Liver (tissue), 9 donors: ENCODE data around the gene REEP3. TPM values are rescaled to one million over a fixed set of nuclear protein-coding genes. Genes with fewer than 3 reads are reported as not detected.

ENCODE experiments used
- DNase-seq: peaks from one replicate; pipeline ENCODE4 v3.0.0-alpha.2; 2017; ENCODE audit warnings: low spot score
- H3K27ac ChIP-seq, 2 donors: one replicate each; pipeline ENCODE4 v1.7.0; 2013; ENCODE audit warnings: inconsistent platforms in 2 of 2, low read length in 2 of 2, control low read depth in 1 of 2, low read depth in 1 of 2, mild to moderate bottlenecking in 1 of 2
- H3K27me3 ChIP-seq, 4 donors: one replicate each; pipeline versions ENCODE4 v1.6.1 to v1.7.0; 2013; ENCODE audit warnings: low read length in 3 of 4, inconsistent platforms in 1 of 4, mild to moderate bottlenecking in 1 of 4, moderate library complexity in 1 of 4; ENCODE audit not compliant: control insufficient read depth in 4 of 4, insufficient read depth in 4 of 4
- H3K36me3 ChIP-seq, 4 donors: one replicate each; pipeline versions ENCODE4 v1.6.1 to v1.7.0; 2013; ENCODE audit warnings: low read length in 3 of 4, mild to moderate bottlenecking in 3 of 4, low read depth in 1 of 4, moderate library complexity in 1 of 4; ENCODE audit not compliant: control insufficient read depth in 4 of 4, insufficient read depth in 3 of 4
- H3K4me1 ChIP-seq, 4 donors: one replicate each; pipeline versions ENCODE4 v1.6.1 to v1.7.0; 2013; ENCODE audit warnings: low read length in 3 of 4, mild to moderate bottlenecking in 3 of 4, moderate library complexity in 1 of 4; ENCODE audit not compliant: control insufficient read depth in 4 of 4, insufficient read depth in 4 of 4
- H3K4me3 ChIP-seq, 3 donors: one replicate each; pipeline versions ENCODE4 v1.6.1 to v1.7.0; 2013; ENCODE audit warnings: low read length in 3 of 3, control low read depth in 1 of 3, low read depth in 1 of 3, mild to moderate bottlenecking in 1 of 3
- H3K9ac ChIP-seq, 2 donors: one replicate each; pipeline ENCODE4 v1.7.0; 2013; ENCODE audit warnings: low read length in 2 of 2, mild to moderate bottlenecking in 2 of 2, moderate library complexity in 2 of 2, control low read depth in 1 of 2, low read depth in 1 of 2
- H3K9me3 ChIP-seq, 4 donors: one replicate each; pipeline versions ENCODE4 v1.6.1 to v1.7.0; 2013; ENCODE audit warnings: low read length in 3 of 4; ENCODE audit not compliant: control insufficient read depth in 4 of 4
- CTCF ChIP-seq: fragments of 150-350 bp; IDR thresholded peaks from 2 replicates; pipeline ENCODE4 v1.5.1; 2017; ENCODE audit warnings: improper control_type of control experiment, low read depth, low read length; ENCODE audit not compliant: missing input control
- EGR1 ChIP-seq, 2 donors: IDR thresholded peaks; 2 replicates each; pipeline ENCODE4 v1.6.1; 2016 to 2018; ENCODE audit warnings: antibody characterized with exemption in 2 of 2, low read depth in 2 of 2
- FOXA1 ChIP-seq: IDR thresholded peaks from 2 replicates; pipeline ENCODE4 v1.6.1; 2016; ENCODE audit warnings: antibody characterized with exemption
- FOXA2 ChIP-seq: IDR thresholded peaks from 2 replicates; pipeline ENCODE4 v1.6.1; 2016; ENCODE audit warnings: antibody characterized with exemption
- GABPA ChIP-seq, 2 donors: IDR thresholded peaks in 1 of 2; conservative IDR thresholded peaks in 1 of 2; 2 replicates each; pipeline ENCODE4 v1.6.1; 2016; ENCODE audit warnings: antibody characterized with exemption in 2 of 2, mild to moderate bottlenecking in 1 of 2, moderate library complexity in 1 of 2
- HNF4A ChIP-seq, 2 donors: conservative IDR thresholded peaks; 2 replicates each; pipeline ENCODE4 v1.6.1; 2016; ENCODE audit warnings: antibody characterized with exemption in 2 of 2, mild to moderate bottlenecking in 2 of 2
- MAX ChIP-seq: IDR thresholded peaks from 2 replicates; pipeline ENCODE4 v1.6.1; 2016; ENCODE audit warnings: antibody characterized with exemption
- NR2F2 ChIP-seq: IDR thresholded peaks from 2 replicates; pipeline ENCODE4 v1.6.1; 2016; ENCODE audit warnings: antibody characterized with exemption
- RAD21 ChIP-seq, 2 donors: IDR thresholded peaks; 2 replicates each; pipeline ENCODE4 v1.6.1; 2016; ENCODE audit warnings: antibody characterized with exemption in 2 of 2, mild to moderate bottlenecking in 2 of 2
- REST ChIP-seq: IDR thresholded peaks from 2 replicates; pipeline ENCODE4 v1.6.1; 2016; ENCODE audit warnings: antibody characterized with exemption, mild to moderate bottlenecking
- RXRA ChIP-seq, 2 donors: IDR thresholded peaks; 2 replicates each; pipeline ENCODE4 v1.6.1; 2017 to 2018; ENCODE audit warnings: antibody characterized with exemption in 2 of 2, mild to moderate bottlenecking in 1 of 2
- SP1 ChIP-seq: IDR thresholded peaks from 2 replicates; pipeline ENCODE4 v1.6.1; 2018; ENCODE audit warnings: antibody characterized with exemption, mild to moderate bottlenecking
- YY1 ChIP-seq: IDR thresholded peaks from 2 replicates; pipeline ENCODE4 v1.6.1; 2016; ENCODE audit warnings: antibody characterized with exemption, mild to moderate bottlenecking
- WGBS: extraction: QIAGEN DNeasy Blood & Tissue Kit; methylation state at CpG from one replicate; pipeline ENCODE4 v1.1.7; 2013; 5-methylcytosine and 5-hydroxymethylcytosine counted together
- polyA plus RNA-seq, 2 donors: library from polyadenylated mRNA; stranded (reverse) in 1 of 2; unstranded in 1 of 2; fragments of 200-250 nt in 1 of 2; fragments of >200 nt in 1 of 2; fragmentation: Nextera tagmentation in 1 of 2; extraction: Ambion mirVana in 1 of 2; gene quantifications; one replicate each; pipeline versions ENCODE4 v1.2.1 to v1.2.3, GENCODE V29; 2013 to 2015
- total RNA-seq, 2 donors: library from RNA; depleted of rRNA; stranded (reverse); fragments of >200 nt; gene quantifications; one replicate each; pipeline ENCODE4 v1.2.3, GENCODE V29; 2014
- TF ChIP-seq, protein P1 (sequence below): IDR thresholded peaks from 2 replicates; pipeline ENCODE4 v1.6.1; 2016; ENCODE audit warnings: antibody characterized with exemption
- donor health status: healthy.
- donor health status: healthy.
- donor health status: healthy.
- donor health status: healthy.
- donor health status: healthy.

The REEP3 gene
- total and polyA plus RNA-seq, 4 donors: 7.9 to 26.9 (median 18.2) TPM

DNA sequence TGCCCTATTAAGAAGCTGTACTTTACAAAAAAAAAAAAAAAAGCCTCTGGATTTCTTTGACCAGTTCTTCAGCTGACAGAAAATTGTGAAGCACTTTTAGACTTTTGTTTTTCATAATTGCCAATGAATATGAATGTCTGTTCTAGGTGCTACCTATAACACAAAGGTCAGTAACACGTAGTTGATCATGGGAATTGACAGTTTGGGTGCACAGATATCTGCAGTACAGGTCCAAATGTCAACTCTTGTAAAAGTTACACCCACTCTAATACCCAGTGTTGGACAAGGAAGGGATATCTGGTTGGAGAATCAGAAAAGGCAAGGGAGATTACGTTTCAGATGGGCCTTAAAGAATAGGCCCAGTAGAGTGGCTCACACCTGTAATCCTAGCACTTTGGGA, 1.8 kb downstream of the REEP3 start:
- H3K4me1 ChIP-seq: peaks cover 0 to 9% (median 4%) of the 10 kb centered on the region in 4 donors

GRCh38 chr10:63525021-63525420, 3.8 kb downstream of the REEP3 start:
- 86% methylated on average over 3 of the region's 3 CpGs for WGBS
- Histone ChIP-seq H3K36me3 (no peaks in the 10 kb centered on the region), H3K9ac (no peak overlapping the region), H3K4me1 (peaks cover 0 to 6% (median 4%) of the 10 kb centered on the region in 4 donors), H3K9me3 (peaks cover 0 to 2% (median 0%) of the 10 kb centered on the region in 4 donors), H3K27ac (no peak overlapping the region), H3K4me3 (no peak overlapping the region), H3K27me3 (no peaks in the 10 kb centered on the region)
- TF ChIP-seq MAX: no peak
- TF ChIP-seq SP1: no peak
- TF ChIP-seq YY1: no peak
- TF ChIP-seq EGR1 (IDR thresholded peaks at IDR 0.05; ENCODE audit: low read depth in 2 of 2): no peak
- TF ChIP-seq RXRA (IDR thresholded peaks at IDR 0.05): no peak
- no peak for TF ChIP-seq FOXA2
- no peak for TF ChIP-seq CTCF
- TF ChIP-seq HNF4A (conservative IDR thresholded peaks at IDR 0.05): no peak
- DNase-seq: no peak

More for the DNA sequence above, 1.8 kb downstream of the REEP3 start:
- peaks cover 0 to 2% (median 0%) of the 10 kb centered on the region in 4 donors for H3K9me3 ChIP-seq
- no peak for DNase-seq
- no peaks in the 10 kb centered on the region for H3K27me3 ChIP-seq
- WGBS: 71% methylated on average over 2 of the region's 2 CpGs
- TF ChIP-seq GABPA (IDR thresholded peaks at IDR 0.05 in 1 of 2, conservative IDR thresholded peaks at IDR 0.05 in 1 of 2): no peak
- TF ChIP-seq CTCF: no peak
- no peak for TF ChIP-seq YY1
- TF ChIP-seq, protein P1, sequence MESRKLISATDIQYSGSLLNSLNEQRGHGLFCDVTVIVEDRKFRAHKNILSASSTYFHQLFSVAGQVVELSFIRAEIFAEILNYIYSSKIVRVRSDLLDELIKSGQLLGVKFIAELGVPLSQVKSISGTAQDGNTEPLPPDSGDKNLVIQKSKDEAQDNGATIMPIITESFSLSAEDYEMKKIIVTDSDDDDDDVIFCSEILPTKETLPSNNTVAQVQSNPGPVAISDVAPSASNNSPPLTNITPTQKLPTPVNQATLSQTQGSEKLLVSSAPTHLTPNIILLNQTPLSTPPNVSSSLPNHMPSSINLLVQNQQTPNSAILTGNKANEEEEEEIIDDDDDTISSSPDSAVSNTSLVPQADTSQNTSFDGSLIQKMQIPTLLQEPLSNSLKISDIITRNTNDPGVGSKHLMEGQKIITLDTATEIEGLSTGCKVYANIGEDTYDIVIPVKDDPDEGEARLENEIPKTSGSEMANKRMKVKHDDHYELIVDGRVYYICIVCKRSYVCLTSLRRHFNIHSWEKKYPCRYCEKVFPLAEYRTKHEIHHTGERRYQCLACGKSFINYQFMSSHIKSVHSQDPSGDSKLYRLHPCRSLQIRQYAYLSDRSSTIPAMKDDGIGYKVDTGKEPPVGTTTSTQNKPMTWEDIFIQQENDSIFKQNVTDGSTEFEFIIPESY: no peak
- H3K9ac ChIP-seq: peak overlapping the region in 1 of 2 donors; percentile 95
- H3K36me3 ChIP-seq: no peaks in the 10 kb centered on the region
- no peak overlapping the region for H3K27ac ChIP-seq
- no peak overlapping the region for H3K4me3 ChIP-seq

GRCh38 chr10:63527401-63527800, 6.2 kb downstream of the REEP3 start:
- WGBS: 96% methylated on average over 4 of the region's 4 CpGs
- no peak for DNase-seq
- Histone ChIP-seq H3K27ac (no peak overlapping the region), H3K4me3 (no peak overlapping the region), H3K27me3 (no peaks in the 10 kb centered on the region), H3K4me1 (peaks cover 0 to 3% (median 1%) of the 10 kb centered on the region in 4 donors), H3K9me3 (no peaks in the 10 kb centered on the region), H3K9ac (no peak overlapping the region), H3K36me3 (no peaks in the 10 kb centered on the region)
- TF ChIP-seq CTCF (no peak), YY1 (no peak), SP1 (no peak), REST (no peak), FOXA1 (no peak), RAD21 (IDR thresholded peaks at IDR 0.05) (no peak), NR2F2 (no peak)
